NCI-H2196 treated with DMSO at 0.1 percent for 48 hours (cell line): ENCODE data around the gene MLYCD.

ENCODE experiments used
- DNase-seq: peaks from one replicate; lab custom pipeline; 2025; ENCODE audit not compliant: unreplicated experiment; lab: John Stamatoyannopoulos, UW

The MLYCD gene

GRCh38 chr16:83954577-83955016 lies 55.7 kb downstream of the MLYCD start:
- no peak for DNase-seq

- no peak for DNase-seq
These were observed 56.6 kb downstream of the MLYCD start for GRCh38 chr16:83955218-83956130.

GRCh38 chr16:83956336-83957289 lies 57.7 kb downstream of the MLYCD start:
- no peak for DNase-seq

- no peak for DNase-seq
These were observed 58.5 kb downstream of the MLYCD start for GRCh38 chr16:83957296-83957855.

- no peak for DNase-seq
These were observed 59.4 kb downstream of the MLYCD start for GRCh38 chr16:83958137-83958845.

- DNase-seq = no peak
These were observed 60.1 kb downstream of the MLYCD start for GRCh38 chr16:83958846-83959565.

GRCh38 chr16:83959656-83960434 lies 60.9 kb downstream of the MLYCD start:
- DNase-seq = no peak

GRCh38 chr16:83960521-83961249 lies 61.8 kb downstream of the MLYCD start:
- DNase-seq = no peak

GRCh38 chr16:83961591-83961990 lies 62.7 kb downstream of the MLYCD start:
- no peak for DNase-seq

GRCh38 chr16:83963277-83964119 lies 64.6 kb downstream of the MLYCD start:
- DNase-seq = no peak

GRCh38 chr16:83964684-83965443 lies 65.9 kb downstream of the MLYCD start:
- no peak for DNase-seq

GRCh38 chr16:83965444-83966152 lies 66.7 kb downstream of the MLYCD start:
- no peak for DNase-seq

- DNase-seq = no peak
These were observed 67.3 kb downstream of the MLYCD start for GRCh38 chr16:83966153-83966696.

GRCh38 chr16:83967091-83967490 lies 68.2 kb downstream of the MLYCD start:
- DNase-seq = no peak

GRCh38 chr16:83967838-83968305 lies 69.0 kb downstream of the MLYCD start, which contains the start of gene NECAB2:
Gene NECAB2, plus strand, starts transcription at chr16:83968244. Its CDS starts 405 bp downstream, at chr16:83968649.
- no peak for DNase-seq
